SK-N-SH (cell line): ENCODE data around the gene CLASRP. TPM values are rescaled to one million over a fixed set of nuclear protein-coding genes. Genes with fewer than 3 reads are reported as not detected.

Experiments
- CTCF ChIA-PET: fragments of 300-600, 350-600 bp; formaldehyde crosslinking; extraction: SDS; loops from one replicate; lab custom pipeline; 2021; lab: Yijun Ruan, JAX
- POLR2A ChIA-PET: fragments of 350-600 bp; sonication (Branson Sonifier 250); formaldehyde crosslinking; extraction: SDS; loops from one replicate; lab custom pipeline; 2020; ENCODE audit warnings: antibody characterized with exemption, inconsistent platforms; lab: Yijun Ruan, JAX
- DNase-seq: peaks from one replicate; pipeline ENCODE4 v3.0.0; 2012
- H2AFZ ChIP-seq: fragments of 200-600 bp; sonication (generic); 2 replicates; pipeline ENCODE4 v1.8.1; 2016; ENCODE audit warnings: antibody characterized with exemption, mild to moderate bottlenecking, low read depth
- H3F3A ChIP-seq: fragments of 200-600 bp; sonication (generic); replicated peaks from 2 replicates; pipeline ENCODE3; 2016; ENCODE audit warnings: antibody characterized with exemption, mild to moderate bottlenecking; ENCODE audit not compliant: insufficient read depth
- H3K27ac ChIP-seq, 2 experiments: fragments of 200-500 bp in 1 of 2; fragments of 200-600 bp in 1 of 2; sonication (Bioruptor generic) in 1 of 2; sonication (generic), shearing (Covaris generic) in 1 of 2; 2 replicates each; pipeline versions ENCODE4 v1.5.1 to v1.6.1; 2014 to 2016; ENCODE audit warnings: low read depth in 2 of 2, inconsistent platforms in 1 of 2, low read length in 1 of 2, mild to moderate bottlenecking in 1 of 2, mixed read lengths in 1 of 2
- H3K27me3 ChIP-seq: fragments of 200-600 bp; sonication (generic), shearing (Covaris generic); 2 replicates; pipeline ENCODE4 v1.6.1; 2016; ENCODE audit warnings: mixed run types; ENCODE audit not compliant: insufficient read depth
- H3K36me3 ChIP-seq, 2 experiments: fragments of 200-500 bp in 1 of 2; fragments of 200-600 bp in 1 of 2; sonication (Bioruptor generic) in 1 of 2; sonication (generic) in 1 of 2; replicated peaks in 1 of 2; 2 replicates each; pipeline versions ENCODE3 to v1.5.1; 2014 to 2016; ENCODE audit warnings: low read length in 1 of 2, mild to moderate bottlenecking in 1 of 2; ENCODE audit not compliant: insufficient read depth in 2 of 2, control insufficient read depth in 1 of 2
- H3K4me1 ChIP-seq, 2 experiments: fragments of 200-500 bp in 1 of 2; fragments of 200-600 bp in 1 of 2; sonication (Bioruptor generic) in 1 of 2; sonication (generic), shearing (Covaris generic) in 1 of 2; 2 replicates each; pipeline versions ENCODE4 v1.5.1 to v1.6.1; 2014 to 2016; ENCODE audit warnings: low read depth in 1 of 2, low read length in 1 of 2, mixed run types in 1 of 2; ENCODE audit not compliant: insufficient read depth in 2 of 2, control insufficient read depth in 1 of 2
- H3K4me2 ChIP-seq: fragments of 200-600 bp; sonication (generic), shearing (Covaris generic); 2 replicates; pipeline ENCODE4 v1.6.1; 2017; ENCODE audit warnings: mixed run types
- H3K4me3 ChIP-seq, 2 experiments: fragments of 200-500 bp in 1 of 2; fragments of 200-600 bp in 1 of 2; sonication (Bioruptor generic) in 1 of 2; sonication (generic), shearing (Covaris generic) in 1 of 2; 2 replicates each; pipeline versions ENCODE4 v1.5.1 to v1.8.1; 2014 to 2016; ENCODE audit warnings: low read depth in 2 of 2, inconsistent platforms in 1 of 2, low read length in 1 of 2, mild to moderate bottlenecking in 1 of 2, mixed read lengths in 1 of 2, moderate library complexity in 1 of 2
- H3K79me2 ChIP-seq: fragments of 200-600 bp; sonication (generic); 2 replicates; pipeline ENCODE4 v1.8.1; 2017; ENCODE audit warnings: mild to moderate bottlenecking; ENCODE audit not compliant: insufficient read depth
- H3K9ac ChIP-seq: fragments of 200-600 bp; sonication (generic); 2 replicates; pipeline ENCODE4 v1.6.1; 2017; ENCODE audit warnings: mixed run types
- H3K9me2 ChIP-seq: fragments of 200-600 bp; sonication (generic); 2 replicates; pipeline ENCODE4 v1.6.1; 2017; ENCODE audit warnings: mixed run types
- H3K9me3 ChIP-seq: fragments of 200-600 bp; sonication (generic); 2 replicates; pipeline ENCODE4 v1.6.1; 2017; ENCODE audit warnings: mixed run types, mild to moderate bottlenecking, moderate library complexity
- H4K20me1 ChIP-seq: fragments of 200-600 bp; sonication (generic); 2 replicates; pipeline ENCODE4 v1.6.1; 2017; ENCODE audit warnings: mild to moderate bottlenecking, mixed run types; ENCODE audit not compliant: insufficient read depth
- EP300 ChIP-seq, 2 experiments: IDR thresholded peaks; 2 replicates each; pipeline versions ENCODE4 v1.4.0 to v1.6.1; 2012; ENCODE audit warnings: borderline replicate concordance in 1 of 2, low read depth in 1 of 2, low read length in 1 of 2
- FOSL2 ChIP-seq: IDR thresholded peaks from 2 replicates; pipeline ENCODE4 v1.4.0; 2012; ENCODE audit warnings: low read depth, mild to moderate bottlenecking, moderate library complexity, borderline replicate concordance
- FOXJ3 ChIP-seq: sonication (generic); formaldehyde crosslinking; IDR thresholded peaks from 2 replicates; pipeline ENCODE4 v1.5.1; 2020; ENCODE audit warnings: mild to moderate bottlenecking, missing genetic modification reagents
- MEF2A ChIP-seq: IDR thresholded peaks from 2 replicates; pipeline ENCODE4 v1.4.0; 2012; ENCODE audit warnings: low read depth, borderline replicate concordance
- NFIC ChIP-seq: IDR thresholded peaks from 2 replicates; pipeline ENCODE4 v1.4.0; 2012; ENCODE audit warnings: borderline replicate concordance
- NRF1 ChIP-seq: IDR thresholded peaks from 2 replicates; pipeline ENCODE4 v1.6.1; 2012; ENCODE audit warnings: low read depth, mild to moderate bottlenecking, low read length
- RAD21 ChIP-seq: IDR thresholded peaks from 2 replicates; pipeline ENCODE4 v1.6.1; 2012; ENCODE audit warnings: mild to moderate bottlenecking, low read length
- RXRA ChIP-seq: IDR thresholded peaks from 2 replicates; pipeline ENCODE4 v1.4.0; 2012; ENCODE audit warnings: low read depth, mild to moderate bottlenecking, borderline replicate concordance
- SMC3 ChIP-seq: IDR thresholded peaks from 2 replicates; pipeline ENCODE4 v1.6.1; 2012; ENCODE audit warnings: low read depth, low read length, improper control_type of control experiment
- TAF1 ChIP-seq: IDR thresholded peaks from 2 replicates; pipeline ENCODE4 v1.6.1; 2012; ENCODE audit warnings: low read depth, mild to moderate bottlenecking, low read length, moderate library complexity, borderline replicate concordance
- TCF12 ChIP-seq: IDR thresholded peaks from 2 replicates; pipeline ENCODE4 v1.4.0; 2012
- TEAD4 ChIP-seq: IDR thresholded peaks from 2 replicates; pipeline ENCODE4 v1.4.0; 2012; ENCODE audit warnings: mild to moderate bottlenecking, borderline replicate concordance; ENCODE audit not compliant: insufficient read depth
- USF2 ChIP-seq: fragments of 150-350 bp; IDR thresholded peaks from 2 replicates; pipeline ENCODE4 v1.6.1; 2017; ENCODE audit warnings: antibody characterized with exemption, low read length, low read depth, borderline replicate concordance
- ZBTB33 ChIP-seq: IDR thresholded peaks from 2 replicates; pipeline ENCODE4 v1.4.0; 2012; ENCODE audit warnings: low read depth, borderline replicate concordance
- WGBS: methylation state at CpG from one replicate; pipeline ENCODE4 v1.1.6; 2017; ENCODE audit warnings: low lambda C conversion rate; 5-methylcytosine and 5-hydroxymethylcytosine counted together
- polyA plus RNA-seq, 3 experiments: library from polyadenylated mRNA; depleted of rRNA; stranded (reverse); fragments of >200 nt; gene quantifications; 2 replicates each; pipeline ENCODE4 v1.2.3, GENCODE V29; 2012
- TF ChIP-seq, protein P1 (sequence below): fragments of 150-350 bp; IDR thresholded peaks from 2 replicates; pipeline ENCODE4 v1.6.1; 2016; ENCODE audit warnings: mild to moderate bottlenecking, low read depth, low read length
- TF ChIP-seq, protein P2 (sequence below): IDR thresholded peaks from 2 replicates; pipeline ENCODE4; 2012
- TF ChIP-seq, protein P3 (sequence below): IDR thresholded peaks from 2 replicates; pipeline ENCODE4 v1.4.0; 2012; ENCODE audit warnings: low read depth

The CLASRP gene
- polyA plus RNA-seq, 1 of the 3 experiments (the other 2 are of a cell fraction), result 54.8 TPM

DNA sequence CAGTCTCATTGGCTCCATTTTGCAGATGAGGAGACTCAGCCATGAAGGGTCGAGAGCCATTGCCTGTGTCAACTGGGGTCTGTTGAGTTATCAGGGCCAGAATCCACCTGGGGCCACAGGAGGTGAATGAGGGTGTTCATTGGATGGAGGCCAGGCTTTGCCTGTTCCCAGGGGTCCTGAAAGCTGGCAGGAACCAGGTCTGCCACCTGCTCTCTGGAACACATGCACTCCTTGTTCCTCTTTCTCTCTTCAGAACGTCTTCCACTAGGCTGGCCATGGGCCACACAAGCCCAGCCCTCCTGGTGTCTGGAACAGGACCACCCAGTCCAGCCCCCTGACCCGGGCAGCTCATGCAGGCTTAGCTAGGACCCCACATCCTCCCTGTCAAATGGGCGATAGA, 75.3 kb downstream of the CLASRP start:
- Histone ChIP-seq H3K4me3 (no peak overlapping the region), H3K9me2 (no peaks in the 10 kb centered on the region), H3F3A (no peaks in the 10 kb centered on the region), H3K9ac (no peak overlapping the region), H3K9me3 (no peaks in the 10 kb centered on the region), H3K27ac (no peak overlapping the region), H2AFZ (no peak overlapping the region), H4K20me1 (peaks cover 94% of the 10 kb centered on the region), H3K4me1 (peaks cover 0 to 4% of the 10 kb centered on the region in 2 experiments; a peak in 1 of 4 replicates), H3K79me2 (peaks cover 90% of the 10 kb centered on the region), H3K4me2 (no peak overlapping the region), H3K27me3 (no peaks in the 10 kb centered on the region), H3K36me3 (no peaks in the 10 kb centered on the region)
- TF ChIP-seq EP300 (IDR thresholded peaks at IDR 0.05; ENCODE audit: borderline replicate concordance in 1 of 2, low read depth in 1 of 2, low read length in 1 of 2), result no peak
- TF ChIP-seq, protein P1, sequence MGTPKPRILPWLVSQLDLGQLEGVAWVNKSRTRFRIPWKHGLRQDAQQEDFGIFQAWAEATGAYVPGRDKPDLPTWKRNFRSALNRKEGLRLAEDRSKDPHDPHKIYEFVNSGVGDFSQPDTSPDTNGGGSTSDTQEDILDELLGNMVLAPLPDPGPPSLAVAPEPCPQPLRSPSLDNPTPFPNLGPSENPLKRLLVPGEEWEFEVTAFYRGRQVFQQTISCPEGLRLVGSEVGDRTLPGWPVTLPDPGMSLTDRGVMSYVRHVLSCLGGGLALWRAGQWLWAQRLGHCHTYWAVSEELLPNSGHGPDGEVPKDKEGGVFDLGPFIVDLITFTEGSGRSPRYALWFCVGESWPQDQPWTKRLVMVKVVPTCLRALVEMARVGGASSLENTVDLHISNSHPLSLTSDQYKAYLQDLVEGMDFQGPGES, result no peak
- no peak for TF ChIP-seq RXRA
- TF ChIP-seq RAD21, result no peak
- TF ChIP-seq TEAD4, result no peak
- TF ChIP-seq NFIC, result no peak
- TF ChIP-seq ZBTB33, result no peak
- TF ChIP-seq, protein P2, sequence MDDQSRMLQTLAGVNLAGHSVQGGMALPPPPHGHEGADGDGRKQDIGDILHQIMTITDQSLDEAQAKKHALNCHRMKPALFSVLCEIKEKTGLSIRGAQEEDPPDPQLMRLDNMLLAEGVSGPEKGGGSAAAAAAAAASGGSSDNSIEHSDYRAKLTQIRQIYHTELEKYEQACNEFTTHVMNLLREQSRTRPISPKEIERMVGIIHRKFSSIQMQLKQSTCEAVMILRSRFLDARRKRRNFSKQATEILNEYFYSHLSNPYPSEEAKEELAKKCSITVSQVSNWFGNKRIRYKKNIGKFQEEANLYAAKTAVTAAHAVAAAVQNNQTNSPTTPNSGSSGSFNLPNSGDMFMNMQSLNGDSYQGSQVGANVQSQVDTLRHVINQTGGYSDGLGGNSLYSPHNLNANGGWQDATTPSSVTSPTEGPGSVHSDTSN, result no peak
- TF ChIP-seq FOXJ3 (CRISPR knock-in tag), result no peak
- TF ChIP-seq MEF2A, result no peak
- TF ChIP-seq, protein P3, sequence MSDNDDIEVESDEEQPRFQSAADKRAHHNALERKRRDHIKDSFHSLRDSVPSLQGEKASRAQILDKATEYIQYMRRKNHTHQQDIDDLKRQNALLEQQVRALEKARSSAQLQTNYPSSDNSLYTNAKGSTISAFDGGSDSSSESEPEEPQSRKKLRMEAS, result no peak
- TF ChIP-seq USF2, result no peak
- no peak for TF ChIP-seq NRF1
- no peak for TF ChIP-seq FOSL2
- no peak for TF ChIP-seq TCF12
- TF ChIP-seq TAF1, result no peak
- TF ChIP-seq SMC3, result no peak
- DNase-seq, result no peak
- ChIA-PET POLR2A (no interaction called here), CTCF (interaction anchor here (1.0 kb wide), 1 partner anchor 12 kb away, joined by 3 read pairs; no protein-coding TSS in a partner anchor)
- WGBS, result 90% methylated on average over 4 of the region's 4 CpGs
